IPS-18c (cell line): ENCODE measurements around the gene RANBP9.

Experiments used
- H3K4me3 ChIP-seq: 2 replicates; pipeline ENCODE4 v1.7.0; 2013; ENCODE audit warnings: low read depth, mild to moderate bottlenecking, low read length, moderate library complexity; ENCODE audit not compliant: insufficient read depth
- H3K9me3 ChIP-seq: one replicate; pipeline ENCODE4 v1.6.1; 2013; ENCODE audit warnings: mild to moderate bottlenecking, low read length, moderate library complexity; ENCODE audit not compliant: control insufficient read depth, insufficient read depth

The RANBP9 gene

GRCh38 chr6:13687917-13688351 is 23.7 kb downstream of the RANBP9 start:
- no peaks in the 10 kb centered on the region for H3K9me3 ChIP-seq
- H3K4me3 ChIP-seq, result no peak overlapping the region

- no peaks in the 10 kb centered on the region for H3K9me3 ChIP-seq
- no peak overlapping the region for H3K4me3 ChIP-seq
Observed at GRCh38 chr6:13684855-13685254, 26.8 kb downstream of the RANBP9 start.

GRCh38 chr6:13683038-13683437 is 28.6 kb downstream of the RANBP9 start:
- no peak overlapping the region for H3K4me3 ChIP-seq

GRCh38 chr6:13682346-13682745 is 29.3 kb downstream of the RANBP9 start:
- Histone ChIP-seq H3K4me3 (no peak overlapping the region), H3K9me3 (no peaks in the 10 kb centered on the region)

More at GRCh38 chr6:13683038-13683437, 28.6 kb downstream of the RANBP9 start:
- H3K9me3 ChIP-seq, result no peaks in the 10 kb centered on the region

GRCh38 chr6:13681305-13682061 is 30.2 kb downstream of the RANBP9 start:
- Histone ChIP-seq H3K9me3 (no peaks in the 10 kb centered on the region), H3K4me3 (no peak overlapping the region)

GRCh38 chr6:13680448-13680968 is 31.1 kb downstream of the RANBP9 start:
- H3K4me3 ChIP-seq, result no peak overlapping the region
- H3K9me3 ChIP-seq, result no peaks in the 10 kb centered on the region

- no peak overlapping the region for H3K4me3 ChIP-seq
- H3K9me3 ChIP-seq, result no peaks in the 10 kb centered on the region
Observed at GRCh38 chr6:13679996-13680395, 31.6 kb downstream of the RANBP9 start.

- Histone ChIP-seq H3K9me3 (no peaks in the 10 kb centered on the region), H3K4me3 (no peak overlapping the region)
Observed at GRCh38 chr6:13678255-13678983, 33.2 kb downstream of the RANBP9 start.

- Histone ChIP-seq H3K9me3 (no peaks in the 10 kb centered on the region), H3K4me3 (no peak overlapping the region)
Observed at GRCh38 chr6:13677878-13678254, 33.8 kb downstream of the RANBP9 start.

- no peaks in the 10 kb centered on the region for H3K9me3 ChIP-seq
- H3K4me3 ChIP-seq, result no peak overlapping the region
Observed at GRCh38 chr6:13676551-13677156, 35.0 kb downstream of the RANBP9 start.

GRCh38 chr6:13674533-13675190 is 37.0 kb downstream of the RANBP9 start:
- H3K9me3 ChIP-seq, result no peaks in the 10 kb centered on the region

GRCh38 chr6:13673825-13674444 is 37.7 kb downstream of the RANBP9 start:
- no peaks in the 10 kb centered on the region for H3K9me3 ChIP-seq

More at GRCh38 chr6:13674533-13675190, 37.0 kb downstream of the RANBP9 start:
- H3K4me3 ChIP-seq, result no peak overlapping the region

GRCh38 chr6:13673368-13673767 is 38.3 kb downstream of the RANBP9 start:
- Histone ChIP-seq H3K4me3 (no peak overlapping the region), H3K9me3 (no peaks in the 10 kb centered on the region)

More at GRCh38 chr6:13673825-13674444, 37.7 kb downstream of the RANBP9 start:
- no peak overlapping the region for H3K4me3 ChIP-seq

GRCh38 chr6:13672904-13673303 is 38.7 kb downstream of the RANBP9 start:
- Histone ChIP-seq H3K4me3 (no peak overlapping the region), H3K9me3 (no peaks in the 10 kb centered on the region)

GRCh38 chr6:13671548-13672127 is 40.0 kb downstream of the RANBP9 start:
- Histone ChIP-seq H3K4me3 (no peak overlapping the region), H3K9me3 (no peaks in the 10 kb centered on the region)

- H3K4me3 ChIP-seq, result no peak overlapping the region
- no peaks in the 10 kb centered on the region for H3K9me3 ChIP-seq
Observed at GRCh38 chr6:13669476-13669875, 42.2 kb downstream of the RANBP9 start.
